ENCODE measurements around the gene DEFB131B. TPM values are rescaled to one million over a fixed set of nuclear protein-coding genes. Genes with fewer than 3 reads are reported as not detected.
"Not testable (repeated sequence)": the region's sequence is repeated elsewhere in the genome, so short reads cannot be mapped to it uniquely, and the experiment has no call there.

DEFB131B gene, protein sequence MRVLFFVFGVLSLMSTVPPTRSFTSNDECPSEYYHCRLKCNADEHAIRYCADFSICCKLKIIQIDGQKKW
- not detected in 2 replicates for total RNA-seq (2014; rRNA removed; shearing (Covaris generic))
- not detected in 2 replicates for polyA plus RNA-seq (2015; cell fraction: cytosol; rRNA removed)
- polyA plus RNA-seq (2015; cell fraction: nucleus; rRNA removed), result not detected in 2 replicates

GRCh38 chr11:71878059-71878458 is at the start of gene DEFB131B:
TSS of gene DEFB131B (plus strand) at chr11:71878453. CDS start at chr11:71878453, 0 bp downstream.
- DNase-seq (ENCODE audit: low read depth), result not testable (repeated sequence)

DNA sequence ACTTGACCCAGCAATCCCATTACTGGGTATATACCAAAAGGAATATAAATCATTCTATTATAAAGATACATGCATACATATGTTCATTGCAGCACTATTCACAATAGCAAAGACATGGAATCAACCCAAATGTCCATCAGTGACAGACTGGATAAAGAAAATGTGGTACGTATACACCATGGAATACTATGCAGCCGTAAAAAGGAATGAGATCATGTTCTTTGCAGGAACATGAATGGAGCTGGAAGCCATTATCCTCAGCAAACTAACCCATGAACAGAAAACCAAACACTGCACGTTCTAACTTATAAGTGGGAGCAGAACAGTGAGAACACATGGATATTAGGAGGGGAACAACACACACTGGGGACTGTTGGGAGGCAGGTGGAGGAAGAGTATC is 49.0 kb upstream of the DEFB131B start:
- DNase-seq (ENCODE audit: low read depth), result not testable (repeated sequence)

DNA sequence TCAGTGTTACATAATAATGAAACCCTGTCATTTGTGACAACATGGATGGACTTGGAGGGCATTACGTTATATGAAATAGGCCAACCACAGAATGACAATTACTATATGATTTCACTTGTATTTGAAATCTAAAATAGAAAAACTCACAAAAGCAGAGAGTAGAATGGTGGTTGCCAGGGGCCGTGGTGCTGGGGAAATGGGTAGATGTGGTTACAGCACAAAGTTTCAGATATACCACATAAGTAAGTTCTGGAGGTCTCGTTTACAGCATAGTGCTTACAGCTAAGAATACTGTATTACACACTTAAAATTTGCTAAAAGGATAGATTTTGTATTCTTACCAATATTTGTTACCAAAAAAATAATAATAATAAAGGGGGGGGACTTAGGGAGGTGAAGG is 48.6 kb upstream of the DEFB131B start:
- DNase-seq (ENCODE audit: low read depth), result not testable (repeated sequence)

GRCh38 chr11:71832811-71833210 is 45.4 kb upstream of the DEFB131B start, which contains the start of gene DEFB108B:
TSS of gene DEFB108B (plus strand) at chr11:71833200. CDS start at chr11:71833200, 0 bp downstream.
- not testable (repeated sequence) for DNase-seq (ENCODE audit: low read depth)

DNA sequence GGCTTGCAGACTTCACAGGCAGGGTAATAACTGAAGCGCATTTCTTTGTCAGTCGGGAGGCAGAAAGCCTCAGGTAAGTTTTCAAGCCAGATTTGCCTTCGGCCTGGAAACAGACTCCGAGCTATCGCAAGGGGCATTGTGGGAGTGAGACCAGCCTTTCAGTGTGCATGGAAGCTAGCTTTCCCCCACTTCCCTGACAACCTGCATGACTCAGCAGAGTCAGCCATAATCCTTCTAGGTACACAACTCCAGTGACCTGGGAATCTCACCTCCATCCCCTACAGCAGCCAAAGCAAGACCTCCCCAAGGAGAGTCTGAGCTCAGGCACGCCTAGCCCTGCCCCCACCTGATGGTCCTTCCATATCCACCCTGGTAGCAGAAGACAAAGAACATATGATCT is 35.5 kb upstream of the DEFB131B start:
- not testable (repeated sequence) for DNase-seq (ENCODE audit: low read depth)

DNA sequence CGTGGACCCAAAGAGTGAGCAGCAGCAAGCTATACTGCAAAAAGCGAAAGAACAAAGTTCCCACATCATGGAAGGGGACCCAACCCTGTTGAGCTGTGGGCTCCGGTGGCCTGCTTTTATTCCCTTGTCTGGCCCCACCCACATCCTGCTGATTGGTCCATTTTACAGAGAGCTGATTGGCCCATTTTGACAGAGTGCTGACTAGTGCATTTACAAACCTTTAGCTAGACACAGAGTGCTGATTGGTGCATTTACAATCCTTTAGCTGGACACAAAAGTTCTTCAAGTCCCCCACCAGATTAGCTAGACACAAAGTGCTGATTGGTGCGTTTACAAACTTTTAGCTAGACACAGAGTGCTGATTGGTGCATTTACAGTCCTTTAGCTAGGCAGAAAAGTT is 34.9 kb upstream of the DEFB131B start:
- DNase-seq (ENCODE audit: low read depth), result not testable (repeated sequence)

DNA sequence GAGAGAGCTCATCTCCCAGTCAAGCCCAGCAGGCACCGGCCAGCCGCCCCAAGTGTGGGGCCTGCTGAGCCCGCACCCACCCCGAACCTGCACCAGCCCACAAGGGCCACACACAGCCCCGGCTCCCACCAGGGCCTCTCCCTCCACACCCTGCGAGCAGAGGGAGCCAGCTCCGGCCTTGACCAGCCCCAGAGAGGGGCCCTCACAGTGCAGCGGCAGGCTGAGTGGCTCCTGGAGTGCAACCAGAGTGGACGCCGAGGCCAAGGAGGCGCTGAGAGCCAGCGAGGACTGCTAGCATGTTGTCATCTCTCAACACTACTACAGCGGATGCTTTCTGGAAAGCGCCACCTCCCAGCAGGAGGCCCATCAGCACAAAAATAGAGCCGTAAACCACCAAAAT is 34.4 kb upstream of the DEFB131B start:
- no peak for DNase-seq (ENCODE audit: low read depth)

DNA sequence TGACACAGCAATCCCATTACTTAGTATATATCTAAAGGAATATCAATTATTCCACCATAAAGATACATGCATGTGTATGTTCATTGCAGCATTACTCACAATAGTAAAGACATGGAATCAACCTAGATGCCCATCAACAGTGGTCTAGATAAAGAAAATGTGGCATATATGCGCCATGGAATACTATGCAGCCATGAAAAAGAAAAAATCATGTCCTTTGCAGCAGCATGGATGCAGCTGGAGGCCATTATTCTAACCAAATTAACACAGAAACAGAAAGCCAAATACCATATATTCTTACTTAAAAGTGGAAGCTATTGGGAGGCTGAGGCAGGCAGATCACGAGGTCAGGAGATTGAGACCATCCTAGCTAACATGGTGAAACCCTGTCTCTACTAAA is 24.4 kb upstream of the DEFB131B start:
- not testable (repeated sequence) for DNase-seq (ENCODE audit: low read depth)

DNA sequence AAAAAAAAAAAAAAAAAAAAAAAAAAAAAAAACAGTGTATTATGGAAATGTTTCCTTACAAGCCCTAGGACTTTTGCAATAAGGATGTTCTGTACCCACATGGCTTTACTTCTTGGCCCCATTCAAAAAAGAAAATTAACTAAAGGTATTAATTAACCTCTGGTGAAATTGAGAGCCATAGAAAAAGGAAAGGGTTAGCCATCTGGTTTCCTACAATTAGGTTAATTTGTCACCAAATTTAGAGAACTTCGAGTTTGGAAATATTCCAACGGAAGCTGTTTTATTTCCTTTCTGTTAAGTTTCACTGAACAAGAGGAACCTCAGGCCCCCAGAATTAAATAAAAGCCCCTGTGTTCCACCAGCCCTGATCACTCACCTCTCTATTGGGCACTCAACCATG is 22.4 kb upstream of the DEFB131B start:
- not testable (repeated sequence) for DNase-seq (ENCODE audit: low read depth)

DNA sequence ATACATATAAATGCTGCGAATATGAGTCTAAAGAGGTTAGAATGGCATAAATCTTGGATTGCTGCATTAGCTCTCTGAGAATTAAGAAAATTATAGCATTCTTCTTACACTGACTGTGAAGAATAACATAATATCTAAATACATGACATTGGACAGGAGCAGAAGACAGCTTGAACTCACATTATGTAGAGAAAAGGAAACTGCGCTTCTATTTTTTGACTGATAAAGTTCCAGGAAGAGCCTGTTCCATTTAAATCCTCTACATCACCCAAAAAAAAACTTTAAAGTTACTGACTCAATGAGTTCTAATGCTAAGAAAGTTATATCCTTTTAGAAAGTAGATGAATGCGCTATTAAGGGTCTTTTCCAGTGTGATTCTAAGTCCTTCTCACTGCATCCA is 17.4 kb upstream of the DEFB131B start:
- not testable (repeated sequence) for DNase-seq (ENCODE audit: low read depth)

GRCh38 chr11:71863978-71864627 is 14.2 kb upstream of the DEFB131B start:
- DNase-seq (ENCODE audit: low read depth), result peak; percentile 65

DNA sequence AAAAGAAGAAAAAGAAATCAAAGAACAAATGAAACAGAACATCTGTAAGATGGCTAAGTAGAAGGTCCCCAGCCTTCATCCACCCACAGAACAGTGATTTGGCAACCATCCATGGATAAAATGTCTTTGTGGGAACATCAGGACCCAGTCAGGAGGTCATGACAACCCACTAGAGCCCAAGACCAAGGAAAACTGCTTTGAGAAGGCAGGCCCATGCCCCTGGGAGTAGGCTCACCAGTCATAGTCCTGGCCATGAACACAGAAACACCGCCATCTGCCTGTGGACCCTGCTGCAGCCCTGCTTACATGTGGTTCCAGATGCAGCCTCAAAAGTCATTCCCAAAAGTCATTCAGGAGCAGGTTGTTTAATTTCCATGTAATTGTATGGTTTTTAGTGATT is 11.0 kb upstream of the DEFB131B start:
- not testable (repeated sequence) for DNase-seq (ENCODE audit: low read depth)

DNA sequence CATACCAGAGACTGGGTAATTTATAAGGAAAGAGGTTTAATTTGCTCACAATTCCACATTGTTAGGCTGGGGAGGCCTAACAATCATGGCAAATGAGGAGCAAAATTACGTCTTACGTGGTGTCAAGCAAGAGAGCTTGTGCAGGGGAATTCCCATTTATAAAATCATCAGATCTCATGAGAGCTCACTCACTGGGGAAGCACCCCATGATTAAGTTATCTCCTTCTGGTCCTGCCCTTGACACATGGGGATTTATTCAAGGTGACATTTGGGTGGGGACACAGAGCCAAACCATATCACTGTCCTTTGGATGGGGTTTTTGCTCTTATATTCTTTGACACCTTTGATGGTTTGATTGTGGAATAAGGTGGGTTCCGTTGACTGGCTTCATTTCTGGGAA is 8.3 kb upstream of the DEFB131B start:
- not testable (repeated sequence) for DNase-seq (ENCODE audit: low read depth)

GRCh38 chr11:71870661-71871060 is 7.6 kb upstream of the DEFB131B start:
- not testable (repeated sequence) for DNase-seq (ENCODE audit: low read depth)

DNA sequence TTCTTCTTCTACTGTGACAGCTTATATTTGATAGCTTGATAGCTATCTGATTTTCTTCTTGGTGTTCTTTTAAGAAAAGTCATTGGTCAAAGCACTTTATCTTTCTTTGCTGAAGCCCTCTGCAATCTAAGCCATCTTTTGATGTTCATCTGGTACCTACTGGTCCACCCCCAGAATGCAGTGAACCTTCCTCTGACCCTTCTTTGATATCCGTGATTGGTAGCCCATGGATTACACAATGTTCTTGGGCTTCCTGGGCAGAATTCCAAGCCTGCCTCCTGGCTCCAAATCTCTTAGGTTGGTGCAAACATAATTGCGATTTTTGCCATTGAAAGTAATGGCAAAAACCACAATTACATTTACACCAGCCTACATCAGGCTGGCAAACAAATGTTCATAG is 2.0 kb upstream of the DEFB131B start:
- not testable (repeated sequence) for DNase-seq (ENCODE audit: low read depth)

GRCh38 chr11:71885806-71886205 is 7.6 kb downstream of the DEFB131B start:
- DNase-seq (ENCODE audit: low read depth), result not testable (repeated sequence)

- DNase-seq (ENCODE audit: low read depth), result not testable (repeated sequence)
Measured at GRCh38 chr11:71888335-71889010, 10.2 kb downstream of the DEFB131B start.

GRCh38 chr11:71889181-71889872 is 11.1 kb downstream of the DEFB131B start:
- DNase-seq (ENCODE audit: low read depth), result not testable (repeated sequence)

- DNase-seq (ENCODE audit: low read depth), result no peak
Measured at GRCh38 chr11:71895961-71896360, 17.7 kb downstream of the DEFB131B start.

DNA sequence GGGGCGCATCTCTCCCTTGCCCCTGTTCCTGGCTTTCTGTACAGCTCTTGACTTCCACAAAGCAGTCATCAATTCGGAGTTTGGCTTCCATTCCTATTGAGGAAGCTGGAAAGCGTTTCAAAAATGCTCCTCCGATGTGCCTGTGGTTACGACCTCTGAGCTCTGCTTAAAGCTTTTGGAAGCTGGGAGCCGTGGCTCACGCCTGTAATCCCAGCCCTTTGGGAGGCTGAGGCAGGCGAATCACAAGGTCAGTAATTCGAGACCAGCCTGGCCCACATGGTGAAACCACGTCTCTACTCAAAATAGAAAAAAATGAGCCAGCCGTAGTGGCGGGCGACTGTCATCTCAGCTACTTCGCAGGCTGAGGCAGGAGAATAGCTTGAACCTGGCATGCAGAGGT is 22.9 kb downstream of the DEFB131B start:
- DNase-seq (ENCODE audit: low read depth), result peak; percentile 14

GRCh38 chr11:71908218-71908617 is 30.0 kb downstream of the DEFB131B start:
- no peak for DNase-seq (ENCODE audit: low read depth)

DNA sequence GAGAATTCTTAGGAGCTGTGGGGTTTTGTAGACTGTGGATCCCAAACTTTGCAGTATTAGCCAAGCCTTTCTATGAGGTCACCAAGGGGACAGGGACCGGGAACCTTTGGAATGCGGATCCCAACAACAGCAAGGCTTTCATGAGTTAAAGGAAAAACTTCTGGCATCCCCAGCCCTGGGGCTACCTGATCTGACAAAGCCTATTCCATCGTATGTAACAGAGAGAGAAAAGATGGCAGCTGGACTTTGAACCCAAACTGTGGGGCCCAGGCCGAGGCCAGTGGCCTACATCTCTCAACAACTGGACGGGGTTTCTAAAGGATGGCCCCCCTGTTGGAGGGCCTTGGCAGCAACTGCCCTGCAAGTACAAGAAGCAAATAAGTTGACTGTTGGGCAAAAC is 32.5 kb downstream of the DEFB131B start:
- not testable (repeated sequence) for DNase-seq (ENCODE audit: low read depth)
